CD1c-positive myeloid dendritic cell (primary cell): ENCODE measurements around the gene EIF4G3.

Experiments used
- DNase-seq: peaks from one replicate; pipeline ENCODE4 v3.0.0-alpha.2; 2016; ENCODE audit errors: extremely low spot score

Gene EIF4G3

GRCh38 chr1:20870718-20871117 lies 306.0 kb downstream of the EIF4G3 start:
- DNase-seq, result no peak

GRCh38 chr1:20868263-20868662 lies 308.4 kb downstream of the EIF4G3 start:
- no peak for DNase-seq

GRCh38 chr1:20867847-20868246 lies 308.9 kb downstream of the EIF4G3 start:
- DNase-seq, result no peak

GRCh38 chr1:20867062-20867461 lies 309.6 kb downstream of the EIF4G3 start:
- no peak for DNase-seq

- no peak for DNase-seq
Measured at GRCh38 chr1:20865001-20865400, 311.7 kb downstream of the EIF4G3 start.

GRCh38 chr1:20854529-20854928 lies 322.2 kb downstream of the EIF4G3 start:
- DNase-seq, result no peak

GRCh38 chr1:20851791-20852190 lies 324.9 kb downstream of the EIF4G3 start:
- DNase-seq, result peak; percentile 62

- DNase-seq, result no peak
Measured at GRCh38 chr1:20850021-20850420, 326.7 kb downstream of the EIF4G3 start.

- DNase-seq, result no peak
Measured at GRCh38 chr1:20849100-20849499, 327.6 kb downstream of the EIF4G3 start.

- no peak for DNase-seq
Measured at GRCh38 chr1:20848162-20848561, 328.5 kb downstream of the EIF4G3 start.

- DNase-seq, result no peak
Measured at GRCh38 chr1:20847611-20848080, 329.1 kb downstream of the EIF4G3 start.

GRCh38 chr1:20846461-20847374 lies 330.0 kb downstream of the EIF4G3 start:
- DNase-seq, result no peak

GRCh38 chr1:20840731-20841130 lies 336.0 kb downstream of the EIF4G3 start:
- no peak for DNase-seq

GRCh38 chr1:20837554-20838192 lies 339.0 kb downstream of the EIF4G3 start:
- no peak for DNase-seq

GRCh38 chr1:20836230-20836629 lies 340.5 kb downstream of the EIF4G3 start:
- DNase-seq, result no peak

- no peak for DNase-seq
Measured at GRCh38 chr1:20834780-20835179, 341.9 kb downstream of the EIF4G3 start.

GRCh38 chr1:20834192-20834591 lies 342.5 kb downstream of the EIF4G3 start:
- DNase-seq, result no peak

- DNase-seq, result no peak
Measured at GRCh38 chr1:20830378-20830777, 346.3 kb downstream of the EIF4G3 start.

- DNase-seq, result no peak
Measured at GRCh38 chr1:20829946-20830345, 346.8 kb downstream of the EIF4G3 start.

- no peak for DNase-seq
Measured at GRCh38 chr1:20829531-20829930, 347.2 kb downstream of the EIF4G3 start.

- DNase-seq, result no peak
Measured at GRCh38 chr1:20823845-20824244, 352.9 kb downstream of the EIF4G3 start.

GRCh38 chr1:20821466-20821865 lies 355.2 kb downstream of the EIF4G3 start:
- peak; percentile 36 for DNase-seq

- DNase-seq, result no peak
Measured at GRCh38 chr1:20819818-20820217, 356.9 kb downstream of the EIF4G3 start.
